22Rv1 (cell line): ENCODE data around the gene NRN1L.

ENCODE experiments used
- CTCF ChIP-seq: fragments of 450-650 bp; IDR thresholded peaks from 2 replicates; pipeline ENCODE4 v1.5.1; 2017; ENCODE audit warnings: mild to moderate bottlenecking
- ZFX ChIP-seq: fragments of 450-650 bp; IDR thresholded peaks from 2 replicates; pipeline ENCODE4 v1.6.1; 2017; ENCODE audit warnings: antibody characterized with exemption, borderline replicate concordance

GRCh38 chr16:67842509-67843342, 42.0 kb upstream of the NRN1L start:
- TF ChIP-seq CTCF: no peak
- TF ChIP-seq ZFX: no peak
